Measurements from ENCODE around the gene P2RX2. TPM values are rescaled to one million over a fixed set of nuclear protein-coding genes. Genes with fewer than 3 reads are reported as not detected.

The P2RX2 gene
- total RNA-seq, 2 donors from 2014 or later = 0.32 to 8.2 TPM

DNA sequence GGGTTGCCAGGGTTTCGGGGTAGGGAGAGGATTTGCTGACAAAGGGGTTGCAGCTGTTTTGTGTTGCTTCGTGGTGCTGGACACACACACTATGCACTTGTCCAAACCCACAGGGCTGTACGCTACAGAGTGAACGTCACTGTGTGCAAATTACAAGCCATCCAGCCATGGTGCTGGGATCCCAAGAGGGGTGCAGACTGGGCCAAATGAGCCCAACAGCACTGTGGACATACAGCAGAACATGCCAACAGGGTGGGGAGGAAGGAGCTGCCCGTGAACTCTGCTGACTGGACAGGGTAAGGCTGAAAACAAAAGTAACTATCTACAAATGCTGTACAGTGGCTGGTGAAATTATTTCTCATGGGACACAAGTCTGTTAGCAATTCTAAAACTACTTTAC is 43.4 kb downstream of the P2RX2 start:
- TF ChIP-seq POLR2AphosphoS5 (IDR thresholded peaks at IDR 0.05) = no peak
- TF ChIP-seq CTCF (IDR thresholded peaks at IDR 0.05) = no peak
- TF ChIP-seq POLR2A (IDR thresholded peaks at IDR 0.05) = no peak
- 78% methylated on average over 5 of the region's 5 CpGs for whole genome bisulfite sequencing
- H3K36me3 ChIP-seq = peaks cover 10 to 14% of the 10 kb centered on the region in 2 donors
- H3K27ac ChIP-seq = no peak overlapping the region
- no peaks in the 10 kb centered on the region for H3K4me1 ChIP-seq (replicated peaks)
- H3K9me3 ChIP-seq = no peaks in the 10 kb centered on the region
- no peak overlapping the region for H3K4me3 ChIP-seq
- no peak for DNase-seq (ENCODE audit: low spot score)
- intact Hi-C loops (cut with DNase I) = no loop called here
- H3K27me3 ChIP-seq (replicated peaks; ENCODE audit: insufficient read depth) = no peaks in the 10 kb centered on the region

GRCh38 chr12:132662901-132663755 is 44.6 kb downstream of the P2RX2 start:
- 89% methylated on average over 29 of the region's 29 CpGs for WGBS
- intact Hi-C loops (cut with DNase I) = no loop called here
- no peak for TF ChIP-seq POLR2A (IDR thresholded peaks at IDR 0.05)
- no peak for TF ChIP-seq CTCF (IDR thresholded peaks at IDR 0.05)
- no peak for TF ChIP-seq POLR2AphosphoS5 (IDR thresholded peaks at IDR 0.05)

DNA sequence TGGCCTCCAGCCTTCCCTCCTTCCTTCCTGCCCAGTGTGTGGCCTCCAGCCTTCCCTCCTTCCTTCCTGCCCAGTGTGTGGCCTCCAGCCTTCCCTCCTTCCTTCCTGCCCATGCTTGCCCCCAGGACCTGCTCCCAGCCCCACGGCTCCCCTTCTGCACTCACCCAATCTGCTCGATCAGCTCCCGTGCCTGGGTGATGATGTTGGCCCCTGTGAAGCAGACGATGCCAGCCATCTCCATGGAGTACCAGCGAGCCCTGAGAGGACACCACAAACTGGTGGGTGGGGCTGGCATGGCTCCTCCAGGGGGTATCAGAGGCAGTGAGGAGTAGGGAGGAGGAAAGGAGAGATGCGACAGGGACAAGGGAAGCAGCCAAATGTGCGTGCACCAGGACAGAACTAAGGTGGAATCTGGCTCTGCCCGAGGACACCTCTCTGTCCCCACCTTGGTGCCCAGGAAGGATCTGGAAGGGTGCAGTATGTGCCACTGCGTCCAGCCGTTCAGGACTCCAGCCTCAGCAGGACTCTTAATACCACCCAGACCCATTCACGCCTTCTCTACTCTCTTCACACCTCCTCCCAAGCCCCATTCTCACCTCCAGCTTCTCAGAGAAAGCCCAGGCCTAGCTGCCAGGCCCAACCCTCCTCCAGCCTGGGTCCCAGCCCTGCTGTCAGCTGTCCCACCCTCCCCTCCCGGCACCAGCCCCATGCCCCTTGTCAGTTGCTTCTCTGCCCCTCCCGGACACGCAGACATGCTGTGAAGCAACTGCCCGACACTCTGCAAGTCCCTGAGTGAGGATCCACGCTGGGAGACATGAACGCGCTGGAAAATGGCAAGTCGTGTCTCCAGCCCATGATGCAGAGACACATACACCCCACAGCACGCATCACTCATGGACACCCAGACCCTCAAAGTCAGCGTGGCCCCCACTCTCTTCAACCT is 45.9 kb downstream of the P2RX2 start:
- 85% methylated on average over 21 of the region's 21 CpGs for WGBS
- intact Hi-C loops (cut with DNase I) = no loop called here
- no peak for DNase-seq (ENCODE audit: low spot score)
- no peaks in the 10 kb centered on the region for H3K9me3 ChIP-seq
- H3K4me3 ChIP-seq = no peak overlapping the region
- no peaks in the 10 kb centered on the region for H3K4me1 ChIP-seq (replicated peaks)
- H3K36me3 ChIP-seq = peaks cover 14 to 17% of the 10 kb centered on the region in 2 donors
- H3K27me3 ChIP-seq (replicated peaks; ENCODE audit: insufficient read depth) = no peaks in the 10 kb centered on the region
- TF ChIP-seq POLR2A (IDR thresholded peaks at IDR 0.05) (no peak), CTCF (IDR thresholded peaks at IDR 0.05) (no peak), POLR2AphosphoS5 (IDR thresholded peaks at IDR 0.05) (no peak)
- H3K27ac ChIP-seq = no peak overlapping the region

More at GRCh38 chr12:132662901-132663755, 44.6 kb downstream of the P2RX2 start:
- Histone ChIP-seq H3K4me1 (replicated peaks) (no peaks in the 10 kb centered on the region), H3K27me3 (replicated peaks; ENCODE audit: insufficient read depth) (no peaks in the 10 kb centered on the region), H3K27ac (no peak overlapping the region), H3K36me3 (peaks cover 14 to 15% of the 10 kb centered on the region in 2 donors), H3K4me3 (no peak overlapping the region), H3K9me3 (no peaks in the 10 kb centered on the region)
- no peak for DNase-seq (ENCODE audit: low spot score)

DNA sequence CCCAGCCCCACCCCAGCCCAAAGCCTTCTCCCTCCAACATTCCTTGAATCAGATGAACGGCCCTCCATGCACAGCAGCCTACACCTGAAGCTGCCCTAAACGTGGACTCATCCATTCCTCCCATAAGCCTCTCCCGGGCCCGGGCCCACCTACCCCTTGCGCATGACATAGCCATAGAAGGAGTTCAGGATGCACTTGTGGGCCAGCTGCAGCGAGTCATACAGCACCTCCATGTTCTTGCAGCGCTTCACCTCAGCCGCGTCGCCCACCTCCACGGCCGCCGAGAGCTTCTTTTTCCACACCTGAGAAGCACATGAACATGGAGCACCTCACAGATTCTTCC is 46.5 kb downstream of the P2RX2 start:
- H3K9me3 ChIP-seq = no peaks in the 10 kb centered on the region

More for the DNA sequence above, 46.5 kb downstream of the P2RX2 start:
- no peak overlapping the region for H3K4me3 ChIP-seq
- TF ChIP-seq CTCF (IDR thresholded peaks at IDR 0.05) (no peak), POLR2AphosphoS5 (IDR thresholded peaks at IDR 0.05) (no peak), POLR2A (IDR thresholded peaks at IDR 0.05) (no peak)
- intact Hi-C loops (cut with DNase I) = no loop called here
- H3K27me3 ChIP-seq (replicated peaks; ENCODE audit: insufficient read depth) = no peaks in the 10 kb centered on the region
- peaks cover 14% of the 10 kb centered on the region in 2 donors for H3K36me3 ChIP-seq
- WGBS = 94% methylated on average over 13 of the region's 13 CpGs
- no peaks in the 10 kb centered on the region for H3K4me1 ChIP-seq (replicated peaks)
- H3K27ac ChIP-seq = no peak overlapping the region
- DNase-seq (ENCODE audit: low spot score) = no peak
